ENCODE measurements around the gene C3orf52. TPM values are rescaled to one million over a fixed set of nuclear protein-coding genes. Genes with fewer than 3 reads are reported as not detected.

The C3orf52 gene
- total and polyA plus RNA-seq, 10 of the 15 experiments (the other 5 are each of a cell fraction or from before 2014, with no cell fraction given), result 0.15 to 1.9 (median 0.73) TPM

DNA sequence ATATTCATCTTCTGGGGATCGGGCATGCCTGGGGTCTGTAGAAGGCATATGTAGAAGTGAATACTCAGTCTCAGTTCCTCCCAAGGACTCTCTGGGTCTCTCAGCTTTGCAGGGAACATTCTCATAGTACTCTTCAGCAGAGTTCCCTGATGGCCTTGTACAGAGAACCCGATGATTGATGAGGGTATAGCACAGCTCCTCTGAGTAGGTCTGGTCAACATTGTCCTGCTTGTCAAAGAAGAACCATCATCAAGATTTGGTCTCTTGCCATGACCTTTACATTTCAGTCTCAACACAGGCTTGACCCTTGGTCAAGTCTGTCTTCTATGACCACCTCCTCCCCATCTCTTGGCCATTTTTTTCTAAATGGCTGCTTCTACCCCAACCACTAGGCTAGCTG, 37.4 kb downstream of the C3orf52 start (continued):
- TF ChIP-seq, protein P1, sequence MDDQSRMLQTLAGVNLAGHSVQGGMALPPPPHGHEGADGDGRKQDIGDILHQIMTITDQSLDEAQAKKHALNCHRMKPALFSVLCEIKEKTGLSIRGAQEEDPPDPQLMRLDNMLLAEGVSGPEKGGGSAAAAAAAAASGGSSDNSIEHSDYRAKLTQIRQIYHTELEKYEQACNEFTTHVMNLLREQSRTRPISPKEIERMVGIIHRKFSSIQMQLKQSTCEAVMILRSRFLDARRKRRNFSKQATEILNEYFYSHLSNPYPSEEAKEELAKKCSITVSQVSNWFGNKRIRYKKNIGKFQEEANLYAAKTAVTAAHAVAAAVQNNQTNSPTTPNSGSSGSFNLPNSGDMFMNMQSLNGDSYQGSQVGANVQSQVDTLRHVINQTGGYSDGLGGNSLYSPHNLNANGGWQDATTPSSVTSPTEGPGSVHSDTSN (IDR thresholded peaks at IDR 0.05; ENCODE audit: insufficient replicate concordance, low read depth, low read length), result peak; percentile 71
- no peak for TF ChIP-seq KLF5 (IDR thresholded peaks at IDR 0.05; ENCODE audit: partially characterized antibody)
- 0 out of 2 replicates have a peak, but pooled peaks have one; percentile 7 for TF ChIP-seq ATF7 (IDR thresholded peaks at IDR 0.05; ENCODE audit: low read depth)
- TF ChIP-seq TCF12 (IDR thresholded peaks at IDR 0.05; ENCODE audit: low read depth, low read length), result peak; percentile 63; the same call in 1 of the 2 replicates
- TF ChIP-seq FOS (IDR thresholded peaks at IDR 0.05; ENCODE audit: borderline replicate concordance, extremely low read depth, insufficient read length), result no peak
- TF ChIP-seq RAD51 (IDR thresholded peaks at IDR 0.05), result no peak
- TF ChIP-seq IKZF1 (conservative IDR thresholded peaks at IDR 0.05), result 0 out of 2 replicates have a peak, but pooled peaks have one; percentile 2
- TF ChIP-seq HDAC2 (IDR thresholded peaks at IDR 0.05), result no peak
- TF ChIP-seq ESRRA (IDR thresholded peaks at IDR 0.05; ENCODE audit: low read length), result no peak
- TF ChIP-seq TBL1XR1 (IDR thresholded peaks at IDR 0.05; ENCODE audit: low read depth, low read length), result no peak
- no peak for TF ChIP-seq BMI1 (IDR thresholded peaks at IDR 0.05; ENCODE audit: borderline replicate concordance)
- TF ChIP-seq PAX5 (IDR thresholded peaks at IDR 0.05; ENCODE audit: borderline replicate concordance, low read depth, low read length), result no peak
- TF ChIP-seq, protein P2, sequence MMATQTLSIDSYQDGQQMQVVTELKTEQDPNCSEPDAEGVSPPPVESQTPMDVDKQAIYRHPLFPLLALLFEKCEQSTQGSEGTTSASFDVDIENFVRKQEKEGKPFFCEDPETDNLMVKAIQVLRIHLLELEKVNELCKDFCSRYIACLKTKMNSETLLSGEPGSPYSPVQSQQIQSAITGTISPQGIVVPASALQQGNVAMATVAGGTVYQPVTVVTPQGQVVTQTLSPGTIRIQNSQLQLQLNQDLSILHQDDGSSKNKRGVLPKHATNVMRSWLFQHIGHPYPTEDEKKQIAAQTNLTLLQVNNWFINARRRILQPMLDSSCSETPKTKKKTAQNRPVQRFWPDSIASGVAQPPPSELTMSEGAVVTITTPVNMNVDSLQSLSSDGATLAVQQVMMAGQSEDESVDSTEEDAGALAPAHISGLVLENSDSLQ (IDR thresholded peaks at IDR 0.05), result peak; percentile 78; the same call in 1 of the 2 replicates
- no peak for TF ChIP-seq RB1 (IDR thresholded peaks at IDR 0.05; ENCODE audit: borderline replicate concordance)
- TF ChIP-seq ZNF274 (IDR thresholded peaks at IDR 0.05; ENCODE audit: insufficient read depth, insufficient read length), result no peak
- 0 out of 2 replicates have a peak, but pooled peaks have one; percentile 19 for TF ChIP-seq PML (IDR thresholded peaks at IDR 0.05; ENCODE audit: low read length)
- TF ChIP-seq SIN3A (IDR thresholded peaks at IDR 0.05; ENCODE audit: low read depth, low read length), result no peak
- no peak for TF ChIP-seq EED (IDR thresholded peaks at IDR 0.05; ENCODE audit: low read depth)
- TF ChIP-seq, protein P3, sequence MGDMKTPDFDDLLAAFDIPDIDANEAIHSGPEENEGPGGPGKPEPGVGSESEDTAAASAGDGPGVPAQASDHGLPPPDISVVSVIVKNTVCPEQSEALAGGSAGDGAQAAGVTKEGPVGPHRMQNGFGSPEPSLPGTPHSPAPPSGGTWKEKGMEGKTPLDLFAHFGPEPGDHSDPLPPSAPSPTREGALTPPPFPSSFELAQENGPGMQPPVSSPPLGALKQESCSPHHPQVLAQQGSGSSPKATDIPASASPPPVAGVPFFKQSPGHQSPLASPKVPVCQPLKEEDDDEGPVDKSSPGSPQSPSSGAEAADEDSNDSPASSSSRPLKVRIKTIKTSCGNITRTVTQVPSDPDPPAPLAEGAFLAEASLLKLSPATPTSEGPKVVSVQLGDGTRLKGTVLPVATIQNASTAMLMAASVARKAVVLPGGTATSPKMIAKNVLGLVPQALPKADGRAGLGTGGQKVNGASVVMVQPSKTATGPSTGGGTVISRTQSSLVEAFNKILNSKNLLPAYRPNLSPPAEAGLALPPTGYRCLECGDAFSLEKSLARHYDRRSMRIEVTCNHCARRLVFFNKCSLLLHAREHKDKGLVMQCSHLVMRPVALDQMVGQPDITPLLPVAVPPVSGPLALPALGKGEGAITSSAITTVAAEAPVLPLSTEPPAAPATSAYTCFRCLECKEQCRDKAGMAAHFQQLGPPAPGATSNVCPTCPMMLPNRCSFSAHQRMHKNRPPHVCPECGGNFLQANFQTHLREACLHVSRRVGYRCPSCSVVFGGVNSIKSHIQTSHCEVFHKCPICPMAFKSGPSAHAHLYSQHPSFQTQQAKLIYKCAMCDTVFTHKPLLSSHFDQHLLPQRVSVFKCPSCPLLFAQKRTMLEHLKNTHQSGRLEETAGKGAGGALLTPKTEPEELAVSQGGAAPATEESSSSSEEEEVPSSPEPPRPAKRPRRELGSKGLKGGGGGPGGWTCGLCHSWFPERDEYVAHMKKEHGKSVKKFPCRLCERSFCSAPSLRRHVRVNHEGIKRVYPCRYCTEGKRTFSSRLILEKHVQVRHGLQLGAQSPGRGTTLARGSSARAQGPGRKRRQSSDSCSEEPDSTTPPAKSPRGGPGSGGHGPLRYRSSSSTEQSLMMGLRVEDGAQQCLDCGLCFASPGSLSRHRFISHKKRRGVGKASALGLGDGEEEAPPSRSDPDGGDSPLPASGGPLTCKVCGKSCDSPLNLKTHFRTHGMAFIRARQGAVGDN (IDR thresholded peaks at IDR 0.05), result peak; percentile 93
- TF ChIP-seq, protein P4, sequence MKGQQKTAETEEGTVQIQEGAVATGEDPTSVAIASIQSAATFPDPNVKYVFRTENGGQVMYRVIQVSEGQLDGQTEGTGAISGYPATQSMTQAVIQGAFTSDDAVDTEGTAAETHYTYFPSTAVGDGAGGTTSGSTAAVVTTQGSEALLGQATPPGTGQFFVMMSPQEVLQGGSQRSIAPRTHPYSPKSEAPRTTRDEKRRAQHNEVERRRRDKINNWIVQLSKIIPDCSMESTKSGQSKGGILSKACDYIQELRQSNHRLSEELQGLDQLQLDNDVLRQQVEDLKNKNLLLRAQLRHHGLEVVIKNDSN (IDR thresholded peaks at IDR 0.05; ENCODE audit: borderline replicate concordance, extremely low read length, insufficient read depth, low read depth, low read length), result no peak
- no peak for TF ChIP-seq EGR1 (IDR thresholded peaks at IDR 0.05; ENCODE audit: borderline replicate concordance in 1 of 2, low read depth in 2 of 2, low read length in 2 of 2)
- TF ChIP-seq MEF2B (IDR thresholded peaks at IDR 0.05; ENCODE audit: partially characterized antibody, poor library complexity, severe bottlenecking), result peak; percentile 9
- peak; percentile 64 for TF ChIP-seq POLR2AphosphoS5 (IDR thresholded peaks at IDR 0.05; ENCODE audit: low read length)
